GM18505 (cell line): ENCODE data around the gene ZNF75A.

Experiments
- ATAC-seq: cut with Tn5 transposase; IDR thresholded peaks from one replicate; pipeline ENCODE4 v1.9.1; 2021; ENCODE audit not compliant: unreplicated experiment
- POLR2A ChIP-seq: IDR thresholded peaks from 4 replicates; pipeline ENCODE4 v1.6.1; 2011; ENCODE audit warnings: borderline replicate concordance; ENCODE audit not compliant: insufficient read depth, insufficient read length; ENCODE audit errors: extremely low read depth

ZNF75A gene

GRCh38 chr16:3276679-3277078 lies 28.6 kb upstream of the ZNF75A start:
- TF ChIP-seq POLR2A: no peak

GRCh38 chr16:3281222-3281820 lies 24.0 kb upstream of the ZNF75A start:
- no peak for TF ChIP-seq POLR2A
- no peak for ATAC-seq

More at GRCh38 chr16:3276679-3277078, 28.6 kb upstream of the ZNF75A start:
- no peak for ATAC-seq

- ATAC-seq: peak; percentile 28
- no peak for TF ChIP-seq POLR2A
These were observed 23.1 kb upstream of the ZNF75A start for GRCh38 chr16:3282103-3282729.

GRCh38 chr16:3282730-3283542 lies 22.4 kb upstream of the ZNF75A start, which contains the start of gene ZNF263:
Gene ZNF263 (plus strand): TSS chr16:3283491. CDS start chr16:3283819, 328 bp downstream.
- peak; percentile 79 for TF ChIP-seq POLR2A
- peak; percentile 78 for ATAC-seq

GRCh38 chr16:3283543-3284447 lies 21.5 kb upstream of the ZNF75A start:
- no peak for TF ChIP-seq POLR2A
- ATAC-seq: no peak

- TF ChIP-seq POLR2A: no peak
- no peak for ATAC-seq
These were observed 20.2 kb upstream of the ZNF75A start for GRCh38 chr16:3285131-3285530.

GRCh38 chr16:3289998-3290673 lies 15.2 kb upstream of the ZNF75A start:
- no peak for TF ChIP-seq POLR2A

GRCh38 chr16:3292604-3293003 lies 12.7 kb upstream of the ZNF75A start:
- no peak for ATAC-seq
- TF ChIP-seq POLR2A: no peak

More at GRCh38 chr16:3289998-3290673, 15.2 kb upstream of the ZNF75A start:
- ATAC-seq: no peak

GRCh38 chr16:3295209-3295608 lies 10.1 kb upstream of the ZNF75A start:
- no peak for TF ChIP-seq POLR2A
- ATAC-seq: no peak

- no peak for ATAC-seq
- TF ChIP-seq POLR2A: no peak
These were observed 9.5 kb upstream of the ZNF75A start for GRCh38 chr16:3295783-3296182.

- no peak for ATAC-seq
- TF ChIP-seq POLR2A: no peak
These were observed 927 bp upstream of the ZNF75A start for GRCh38 chr16:3304370-3304769.

- no peak for ATAC-seq
- TF ChIP-seq POLR2A: no peak
These were observed 781 bp downstream of the ZNF75A start for GRCh38 chr16:3306078-3306477.
